Brain pericyte (primary cell): ENCODE measurements around the gene QSER1.
"Not testable (repeated sequence)": the region's sequence is repeated elsewhere in the genome, so short reads cannot be mapped to it uniquely, and the experiment has no call there.

ENCODE experiments used
- DNase-seq: peaks from one replicate; pipeline ENCODE4 v3.0.0-alpha.2; 2012; ENCODE audit warnings: low read depth, low spot score

The QSER1 gene

GRCh38 chr11:32892355-32893092 lies at the start of gene QSER1:
TSS of gene QSER1 (plus strand) at chr11:32892811. CDS start at chr11:32893126, 315 bp downstream.
- DNase-seq = no peak

- DNase-seq = no peak
Measured at GRCh38 chr11:32843544-32843943, 49.1 kb upstream of the QSER1 start.

GRCh38 chr11:32847511-32847910 lies 45.1 kb upstream of the QSER1 start:
- DNase-seq = no peak

GRCh38 chr11:32849761-32850160 lies 42.9 kb upstream of the QSER1 start:
- no peak for DNase-seq

- no peak for DNase-seq
Measured at GRCh38 chr11:32851251-32851650, 41.4 kb upstream of the QSER1 start.

- DNase-seq = no peak
Measured at GRCh38 chr11:32852207-32852606, 40.4 kb upstream of the QSER1 start.

GRCh38 chr11:32855601-32856000 lies 37.0 kb upstream of the QSER1 start:
- DNase-seq = no peak

- no peak for DNase-seq
Measured at GRCh38 chr11:32858731-32859130, 33.9 kb upstream of the QSER1 start.

GRCh38 chr11:32861850-32862577 lies 30.6 kb upstream of the QSER1 start:
- DNase-seq = no peak

GRCh38 chr11:32864555-32864954 lies 28.1 kb upstream of the QSER1 start:
- DNase-seq = no peak

- not testable (repeated sequence) for DNase-seq
Measured at GRCh38 chr11:32868752-32869151, 23.9 kb upstream of the QSER1 start.

- DNase-seq = no peak
Measured at GRCh38 chr11:32870676-32871075, 21.9 kb upstream of the QSER1 start.

GRCh38 chr11:32874132-32874531 lies 18.5 kb upstream of the QSER1 start:
- DNase-seq = no peak

GRCh38 chr11:32881286-32881685 lies 11.3 kb upstream of the QSER1 start:
- DNase-seq = no peak

GRCh38 chr11:32883421-32883820 lies 9.2 kb upstream of the QSER1 start:
- no peak for DNase-seq

GRCh38 chr11:32884023-32884422 lies 8.6 kb upstream of the QSER1 start:
- DNase-seq = no peak

GRCh38 chr11:32884770-32885384 lies 7.7 kb upstream of the QSER1 start:
- no peak for DNase-seq

GRCh38 chr11:32885556-32885955 lies 7.1 kb upstream of the QSER1 start:
- no peak for DNase-seq

- no peak for DNase-seq
Measured at GRCh38 chr11:32886180-32886579, 6.4 kb upstream of the QSER1 start.

GRCh38 chr11:32887707-32888383 lies 4.8 kb upstream of the QSER1 start:
- DNase-seq = not testable (repeated sequence)

- DNase-seq = not testable (repeated sequence)
Measured at GRCh38 chr11:32888384-32888710, 4.3 kb upstream of the QSER1 start.

GRCh38 chr11:32888805-32889204 lies 3.8 kb upstream of the QSER1 start:
- DNase-seq = no peak
